Breast epithelium (tissue), 3 donors: ENCODE results near the gene NFASC.

Experiments
- POLR2A ChIP-seq: fragments of 450-650 bp; IDR thresholded peaks from one replicate; pipeline ENCODE4 v1.6.1; 2016; ENCODE audit warnings: antibody characterized with exemption, mild to moderate bottlenecking, moderate library complexity
- POLR2AphosphoS5 ChIP-seq, 3 donors: sonication (generic); formaldehyde crosslinking; IDR thresholded peaks; one replicate each; pipeline ENCODE4 v1.6.1; 2017; ENCODE audit warnings: antibody characterized with exemption in 3 of 3
- TF ChIP-seq, protein P1 (sequence below), 3 donors: fragments of 450-650 bp; IDR thresholded peaks; one replicate each; pipeline ENCODE4 v1.5.1; 2016 to 2017; ENCODE audit warnings: antibody characterized with exemption in 3 of 3, mild to moderate bottlenecking in 3 of 3, moderate library complexity in 3 of 3

DNA sequence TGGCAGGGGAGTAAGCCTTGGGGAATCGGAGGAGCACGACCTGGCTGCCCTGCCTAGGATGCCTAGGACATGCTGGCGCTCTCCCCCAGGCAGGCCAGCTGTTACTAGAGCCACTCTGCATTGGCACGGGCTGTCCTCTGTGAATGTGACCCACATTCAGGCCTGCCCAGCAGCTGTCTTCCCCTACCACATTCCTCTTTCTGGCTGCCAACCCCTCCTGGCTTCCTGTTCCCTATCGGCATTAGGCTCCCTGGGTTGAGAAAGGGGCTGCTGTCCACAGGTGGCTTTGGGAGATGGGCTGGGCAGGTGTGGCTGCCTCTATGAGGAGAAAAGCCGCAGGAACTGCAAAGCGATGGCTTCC lies 2.3 kb upstream of the NFASC start:
- TF ChIP-seq, protein P1, sequence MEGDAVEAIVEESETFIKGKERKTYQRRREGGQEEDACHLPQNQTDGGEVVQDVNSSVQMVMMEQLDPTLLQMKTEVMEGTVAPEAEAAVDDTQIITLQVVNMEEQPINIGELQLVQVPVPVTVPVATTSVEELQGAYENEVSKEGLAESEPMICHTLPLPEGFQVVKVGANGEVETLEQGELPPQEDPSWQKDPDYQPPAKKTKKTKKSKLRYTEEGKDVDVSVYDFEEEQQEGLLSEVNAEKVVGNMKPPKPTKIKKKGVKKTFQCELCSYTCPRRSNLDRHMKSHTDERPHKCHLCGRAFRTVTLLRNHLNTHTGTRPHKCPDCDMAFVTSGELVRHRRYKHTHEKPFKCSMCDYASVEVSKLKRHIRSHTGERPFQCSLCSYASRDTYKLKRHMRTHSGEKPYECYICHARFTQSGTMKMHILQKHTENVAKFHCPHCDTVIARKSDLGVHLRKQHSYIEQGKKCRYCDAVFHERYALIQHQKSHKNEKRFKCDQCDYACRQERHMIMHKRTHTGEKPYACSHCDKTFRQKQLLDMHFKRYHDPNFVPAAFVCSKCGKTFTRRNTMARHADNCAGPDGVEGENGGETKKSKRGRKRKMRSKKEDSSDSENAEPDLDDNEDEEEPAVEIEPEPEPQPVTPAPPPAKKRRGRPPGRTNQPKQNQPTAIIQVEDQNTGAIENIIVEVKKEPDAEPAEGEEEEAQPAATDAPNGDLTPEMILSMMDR (IDR thresholded peaks at IDR 0.05): no peak
- TF ChIP-seq POLR2A: no peak
- no peak for TF ChIP-seq POLR2AphosphoS5 (IDR thresholded peaks at IDR 0.05)
